Left ventricle myocardium inferior (tissue), 1 donor: ENCODE measurements around the gene SYTL1. TPM values are rescaled to one million over a fixed set of nuclear protein-coding genes. Genes with fewer than 3 reads are reported as not detected.

Experiments
- DNase-seq: peaks from one replicate; pipeline ENCODE4 v3.0.0-alpha.2; 2020
- H3K27ac ChIP-seq: fragments of 200-600 bp; replicated peaks from 2 replicates; pipeline ENCODE4 v1.8.0; 2021
- H3K27me3 ChIP-seq: fragments of 200-600 bp; 2 replicates; pipeline ENCODE4 v1.8.0; 2021; ENCODE audit warnings: low read depth
- H3K36me3 ChIP-seq: fragments of 200-600 bp; 2 replicates; pipeline ENCODE4 v1.8.0; 2021
- H3K4me1 ChIP-seq: fragments of 200-600 bp; 2 replicates; pipeline ENCODE4 v1.8.0; 2021
- H3K4me3 ChIP-seq: fragments of 200-600 bp; 2 replicates; pipeline ENCODE4 v1.8.0; 2021; ENCODE audit warnings: mild to moderate bottlenecking, moderate library complexity
- H3K9me3 ChIP-seq: fragments of 200-600 bp; replicated peaks from 2 replicates; pipeline ENCODE4 v1.8.0; 2021
- CTCF ChIP-seq: fragments of 200-600 bp; IDR thresholded peaks from 2 replicates; pipeline ENCODE4 v1.8.0; 2021; ENCODE audit warnings: antibody characterized with exemption, mild to moderate bottlenecking, borderline replicate concordance
- intact Hi-C: fragments of 100-400 bp; cut with micrococcal nuclease; formaldehyde crosslinking; loops from one replicate; pipeline ENCODE4 v1.11.0; 2022
- total RNA-seq: library from RNA; stranded (reverse); fragmentation: NEBNext Ultra II Directional; extraction: Animal tissue kit (Norgen Biotek cat#: 25700); gene quantifications from one replicate; pipeline ENCODE4 v1.2.1, GENCODE V29; 2021
- donor health status: DM: no; HTN: yes; CAD: no; lungs with severe emphysema.

The SYTL1 gene
- total RNA-seq, 1 donor from 2014 or later, result 1.1 TPM

GRCh38 chr1:27330786-27331185 lies 11.0 kb upstream of the SYTL1 start:
- Histone ChIP-seq H3K36me3 (peaks cover 57% of the 10 kb centered on the region), H3K4me3 (no peak overlapping the region), H3K9me3 (no peaks in the 10 kb centered on the region), H3K4me1 (peaks cover 54% of the 10 kb centered on the region), H3K27me3 (no peaks in the 10 kb centered on the region), H3K27ac (peak overlapping the region; percentile 68)
- intact Hi-C loops, result no loop called here
- TF ChIP-seq CTCF, result no peak
- DNase-seq, result no peak

- Histone ChIP-seq H3K27ac (peak overlapping the region; percentile 68), H3K9me3 (no peaks in the 10 kb centered on the region), H3K27me3 (no peaks in the 10 kb centered on the region), H3K36me3 (peaks cover 57% of the 10 kb centered on the region), H3K4me3 (no peak overlapping the region), H3K4me1 (peaks cover 48% of the 10 kb centered on the region)
- no peak for DNase-seq
- intact Hi-C loops, result no loop called here
- TF ChIP-seq CTCF, result no peak
Observed at GRCh38 chr1:27331426-27331825, 10.4 kb upstream of the SYTL1 start.

- no peaks in the 10 kb centered on the region for H3K9me3 ChIP-seq
- no peaks in the 10 kb centered on the region for H3K27me3 ChIP-seq
- H3K27ac ChIP-seq, result peak overlapping the region; percentile 68
- peaks cover 43% of the 10 kb centered on the region for H3K4me1 ChIP-seq
- TF ChIP-seq CTCF, result no peak
- no peak for DNase-seq
- H3K36me3 ChIP-seq, result peaks cover 61% of the 10 kb centered on the region
- intact Hi-C loops, result no loop called here
- H3K4me3 ChIP-seq, result no peak overlapping the region
Observed at GRCh38 chr1:27331922-27332321, 9.9 kb upstream of the SYTL1 start.

- intact Hi-C loops, result no loop called here
- no peaks in the 10 kb centered on the region for H3K27me3 ChIP-seq
- TF ChIP-seq CTCF, result peak; percentile 85
- peaks cover 68% of the 10 kb centered on the region for H3K36me3 ChIP-seq
- H3K9me3 ChIP-seq, result no peaks in the 10 kb centered on the region
- H3K4me3 ChIP-seq, result no peak overlapping the region
- DNase-seq, result peak; percentile 53
- peaks cover 35% of the 10 kb centered on the region for H3K4me1 ChIP-seq
- peak overlapping the region; percentile 68 for H3K27ac ChIP-seq
Observed at GRCh38 chr1:27332536-27333281, 9.1 kb upstream of the SYTL1 start.

- Histone ChIP-seq H3K36me3 (peaks cover 66% of the 10 kb centered on the region), H3K27me3 (no peaks in the 10 kb centered on the region), H3K4me3 (no peak overlapping the region), H3K9me3 (no peaks in the 10 kb centered on the region), H3K4me1 (peaks cover 24% of the 10 kb centered on the region), H3K27ac (no peak overlapping the region)
- no peak for TF ChIP-seq CTCF
- DNase-seq, result no peak
- intact Hi-C loops, result no loop called here
Observed at GRCh38 chr1:27333717-27334279, 8.0 kb upstream of the SYTL1 start.
